GM12873 (cell line): ENCODE measurements around the gene ENTR1.

Source experiments
- TF ChIP-seq, protein P1 (sequence below): IDR thresholded peaks from 2 replicates; pipeline ENCODE4 v1.5.1; 2012; ENCODE audit warnings: low read depth, mild to moderate bottlenecking, moderate library complexity, low read length, control low read depth; ENCODE audit not compliant: insufficient read depth; ENCODE audit errors: missing control alignments

ENTR1 gene

DNA sequence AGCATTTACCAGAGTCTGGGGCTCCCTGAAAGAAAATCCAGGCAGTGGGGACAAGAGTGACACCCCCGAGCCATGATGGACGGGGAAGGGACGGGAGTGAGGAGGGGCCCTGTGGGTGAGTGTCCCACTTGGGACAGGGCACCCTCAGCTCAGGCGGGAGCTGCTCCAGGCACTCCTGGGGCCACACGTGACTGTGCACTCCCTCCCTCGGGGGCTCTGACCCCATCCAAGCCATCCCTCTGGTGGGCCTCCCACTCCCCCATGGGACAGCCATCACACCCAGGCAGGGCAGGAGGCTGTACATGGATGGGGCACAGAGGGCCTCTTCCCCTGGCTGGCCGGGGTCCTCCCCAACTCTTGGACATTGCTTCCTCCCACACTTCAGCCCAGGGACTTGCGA is 34.0 kb downstream of the ENTR1 start:
- TF ChIP-seq, protein P1, sequence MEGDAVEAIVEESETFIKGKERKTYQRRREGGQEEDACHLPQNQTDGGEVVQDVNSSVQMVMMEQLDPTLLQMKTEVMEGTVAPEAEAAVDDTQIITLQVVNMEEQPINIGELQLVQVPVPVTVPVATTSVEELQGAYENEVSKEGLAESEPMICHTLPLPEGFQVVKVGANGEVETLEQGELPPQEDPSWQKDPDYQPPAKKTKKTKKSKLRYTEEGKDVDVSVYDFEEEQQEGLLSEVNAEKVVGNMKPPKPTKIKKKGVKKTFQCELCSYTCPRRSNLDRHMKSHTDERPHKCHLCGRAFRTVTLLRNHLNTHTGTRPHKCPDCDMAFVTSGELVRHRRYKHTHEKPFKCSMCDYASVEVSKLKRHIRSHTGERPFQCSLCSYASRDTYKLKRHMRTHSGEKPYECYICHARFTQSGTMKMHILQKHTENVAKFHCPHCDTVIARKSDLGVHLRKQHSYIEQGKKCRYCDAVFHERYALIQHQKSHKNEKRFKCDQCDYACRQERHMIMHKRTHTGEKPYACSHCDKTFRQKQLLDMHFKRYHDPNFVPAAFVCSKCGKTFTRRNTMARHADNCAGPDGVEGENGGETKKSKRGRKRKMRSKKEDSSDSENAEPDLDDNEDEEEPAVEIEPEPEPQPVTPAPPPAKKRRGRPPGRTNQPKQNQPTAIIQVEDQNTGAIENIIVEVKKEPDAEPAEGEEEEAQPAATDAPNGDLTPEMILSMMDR = no peak

DNA sequence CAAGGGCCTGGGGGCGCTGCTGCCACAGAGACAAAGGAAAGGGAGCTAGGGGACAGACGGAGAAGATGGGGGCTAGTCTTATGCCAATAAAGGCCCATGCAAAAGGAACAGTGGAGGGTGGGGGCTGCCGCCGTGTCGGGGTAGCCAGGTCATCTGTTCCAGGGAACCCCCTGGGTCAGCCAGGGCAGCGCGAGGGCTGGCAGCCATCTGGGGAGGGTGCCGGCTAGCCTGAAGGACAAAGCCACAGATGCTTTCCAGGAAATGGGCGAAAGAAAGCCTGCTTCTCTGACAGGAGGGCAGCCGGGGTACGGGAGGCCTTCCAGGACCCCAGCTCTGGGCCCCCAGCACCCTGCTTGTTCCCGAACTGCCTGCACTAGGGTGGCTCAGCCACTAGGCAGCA is 35.3 kb downstream of the ENTR1 start:
- TF ChIP-seq, protein P1 = no peak

DNA sequence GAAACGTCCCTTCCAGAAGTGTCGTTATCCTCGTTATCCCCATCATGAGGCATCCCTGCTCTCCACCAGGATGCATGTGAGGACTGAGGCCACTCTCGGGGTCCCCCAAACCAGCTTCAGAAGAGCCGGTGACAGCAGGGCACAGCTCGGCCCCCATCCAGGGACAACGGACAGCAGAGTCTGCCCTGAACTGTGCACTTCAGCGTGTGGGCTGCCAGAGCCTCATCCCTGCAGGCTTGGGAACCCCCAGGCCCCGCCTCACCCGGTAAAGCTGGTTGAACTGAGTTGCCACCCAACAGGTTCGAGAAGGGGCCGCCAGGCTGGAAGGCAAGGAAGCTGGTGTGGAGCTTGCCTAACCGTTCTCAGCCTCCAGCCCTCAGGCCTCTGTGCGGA is 36.2 kb downstream of the ENTR1 start:
- TF ChIP-seq, protein P1 = no peak

DNA sequence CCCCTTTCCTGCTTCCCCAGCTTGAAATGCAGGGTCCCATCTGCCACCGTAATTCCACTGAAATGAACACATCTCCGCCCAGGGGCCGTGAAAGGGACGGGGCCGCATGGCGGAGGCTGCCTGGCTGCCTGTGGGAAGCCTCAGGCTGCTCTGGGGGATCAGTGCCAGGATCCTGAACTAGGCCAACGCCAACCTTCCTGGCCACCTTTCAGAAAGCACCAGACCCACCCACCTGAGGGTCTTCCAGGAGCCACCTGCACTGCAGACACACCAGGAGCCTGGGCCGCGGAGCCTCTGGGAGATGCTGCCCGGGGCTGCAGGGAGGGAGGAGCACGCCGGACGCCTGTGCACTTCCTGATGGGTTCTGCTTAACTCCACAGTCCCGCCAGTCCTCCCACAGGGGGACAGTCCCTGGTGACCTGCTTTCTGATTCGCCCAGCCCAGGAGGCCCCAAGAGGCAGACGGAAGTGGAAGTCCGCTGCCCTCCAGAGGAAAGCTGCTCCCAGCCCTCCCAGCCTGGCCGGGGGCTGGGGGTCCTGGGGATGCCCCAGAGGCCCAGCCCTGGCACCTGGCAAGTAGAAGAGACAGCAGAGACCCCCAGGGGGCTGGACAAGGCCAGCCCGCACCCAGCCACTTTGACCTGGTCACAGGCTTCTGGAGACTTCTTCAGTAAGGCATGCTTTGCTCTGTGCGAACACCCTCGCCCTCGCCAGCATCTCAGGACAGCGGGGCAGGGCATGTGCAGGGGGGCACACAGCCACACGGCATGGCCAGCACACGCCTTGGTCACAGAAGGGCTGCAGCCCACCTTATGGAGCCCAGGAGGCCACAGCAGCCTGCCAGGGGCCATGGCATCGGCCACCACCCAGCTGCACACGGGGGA is 36.9 kb downstream of the ENTR1 start, which contains the start of gene CARD9:
Gene CARD9 (minus strand): TSS at position 370 of the 883 bp plus-strand sequence. CDS start 1,591 bp downstream, outside the sequence.
- TF ChIP-seq, protein P1 = no peak

DNA sequence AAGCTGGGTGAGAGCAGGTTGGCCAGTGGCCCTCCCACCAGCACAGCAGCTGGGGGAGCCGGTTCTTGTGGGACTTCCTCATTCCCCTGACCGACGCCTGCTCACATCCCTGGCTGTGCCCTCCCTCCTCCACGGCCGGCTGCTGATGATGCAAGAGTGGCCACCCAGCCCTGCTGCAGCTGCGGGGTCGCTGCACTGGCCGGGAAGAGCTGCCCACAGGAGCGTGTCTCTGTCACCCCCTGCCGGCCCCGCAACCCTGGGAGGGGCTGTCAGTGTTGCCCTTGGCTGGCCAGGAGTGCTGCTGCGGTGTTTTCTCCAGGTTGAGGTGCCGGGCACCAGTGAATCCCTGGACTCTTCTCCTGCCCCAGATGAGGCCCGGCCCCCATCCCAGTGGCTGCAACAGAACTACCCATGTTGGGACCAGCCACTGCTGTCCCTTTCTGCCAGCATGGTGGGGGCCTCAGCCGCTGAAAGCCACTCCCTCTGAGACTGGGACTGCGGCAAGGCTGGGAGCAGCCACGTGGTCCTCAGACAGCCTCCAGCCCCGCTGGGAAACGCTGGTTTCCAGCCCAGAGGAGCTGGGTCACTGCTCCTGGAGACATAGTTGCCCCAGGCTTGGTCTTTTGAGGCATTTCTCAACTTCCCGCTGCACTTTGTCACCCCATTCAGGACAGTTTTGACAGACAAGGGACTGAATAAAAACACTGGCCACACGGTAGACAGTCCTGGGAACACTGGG is 37.7 kb downstream of the ENTR1 start:
- TF ChIP-seq, protein P1 = no peak

DNA sequence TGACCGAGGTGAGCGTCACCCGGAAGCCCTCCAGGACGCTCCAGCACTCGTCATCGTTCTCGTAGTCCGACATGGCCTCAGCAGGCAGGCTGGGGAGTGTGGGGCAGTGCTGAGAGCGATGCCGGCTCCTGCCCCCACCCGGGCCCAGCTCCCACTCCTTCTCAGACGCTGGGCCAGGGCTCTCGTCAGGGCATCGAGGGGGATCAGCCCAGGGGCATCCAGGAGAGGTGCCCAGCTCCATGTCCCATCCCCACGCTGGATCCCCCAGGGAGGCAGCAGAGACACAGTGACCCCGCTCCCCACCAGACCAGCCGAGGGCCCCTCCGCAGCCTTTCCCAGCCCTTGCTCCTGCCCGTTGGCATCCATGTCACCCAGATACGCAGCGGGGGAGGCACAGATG is 38.4 kb downstream of the ENTR1 start:
- TF ChIP-seq, protein P1 = no peak

DNA sequence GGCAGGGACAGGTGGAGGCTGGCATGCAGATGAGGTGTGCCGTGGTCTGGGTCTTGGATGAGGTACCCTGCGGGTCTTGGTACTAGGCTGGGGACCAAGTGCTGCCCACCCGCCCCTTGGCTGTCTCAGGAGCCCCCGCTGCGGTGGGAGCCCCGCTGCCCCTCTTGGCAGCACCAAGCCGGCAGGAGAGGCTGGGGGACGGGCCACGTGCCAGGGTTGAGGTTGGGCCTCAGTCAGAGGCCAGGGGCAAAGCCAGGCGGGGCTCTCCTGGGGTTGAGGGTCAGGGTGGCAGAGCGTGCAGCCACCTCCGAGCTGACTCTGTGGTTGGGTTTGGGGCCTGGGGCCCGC is 38.9 kb downstream of the ENTR1 start:
- TF ChIP-seq, protein P1 = no peak
